NCI-H82 treated with DMSO at 0.1 percent for 48 hours (cell line): ENCODE measurements around the gene TXNDC15.
"Not testable (repeated sequence)": the region's sequence is repeated elsewhere in the genome, so short reads cannot be mapped to it uniquely, and the experiment has no call there.

Experiments
- DNase-seq: peaks from one replicate; lab custom pipeline; 2025; ENCODE audit not compliant: unreplicated experiment; lab: John Stamatoyannopoulos, UW

Gene TXNDC15

DNA sequence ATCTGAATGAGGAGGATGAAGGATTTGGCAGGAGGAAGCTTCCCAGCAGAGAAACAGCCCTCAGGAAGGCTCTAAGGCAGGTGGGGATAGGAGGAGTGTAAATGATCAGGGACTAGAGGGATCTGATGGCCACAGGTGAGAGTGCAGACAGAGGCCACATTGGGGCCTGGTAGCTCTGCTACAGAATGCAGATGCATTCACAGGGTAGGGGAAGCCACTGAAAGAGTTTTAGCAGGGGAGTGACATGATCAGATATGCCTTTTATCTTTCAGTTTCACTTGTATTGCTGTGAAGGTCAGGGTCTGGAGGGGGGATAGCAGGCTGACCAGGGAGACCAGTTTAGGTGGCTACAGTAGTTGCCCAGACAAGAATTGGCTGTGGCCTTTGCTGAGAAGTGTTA is 3.0 kb downstream of the TXNDC15 start:
- no peak for DNase-seq

DNA sequence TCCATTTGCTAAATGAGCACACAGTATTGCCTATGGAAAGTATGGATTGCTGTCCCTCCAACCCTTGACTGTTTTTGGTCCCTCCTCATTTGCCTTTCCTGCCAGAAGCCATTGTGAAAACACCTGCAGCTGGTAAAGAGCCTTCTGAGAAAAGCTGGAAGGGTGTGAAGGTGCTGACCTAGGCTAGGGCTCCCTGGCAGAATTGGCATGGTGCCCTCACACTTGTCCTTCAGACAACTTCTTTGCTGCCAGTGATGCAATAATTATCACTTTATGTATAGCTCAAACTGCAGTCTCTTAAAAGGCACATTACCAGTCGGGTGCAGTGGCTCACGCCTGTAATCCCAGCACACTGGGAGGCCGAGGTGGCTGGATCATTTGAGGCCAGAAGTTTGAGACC is 4.2 kb downstream of the TXNDC15 start:
- no peak for DNase-seq

DNA sequence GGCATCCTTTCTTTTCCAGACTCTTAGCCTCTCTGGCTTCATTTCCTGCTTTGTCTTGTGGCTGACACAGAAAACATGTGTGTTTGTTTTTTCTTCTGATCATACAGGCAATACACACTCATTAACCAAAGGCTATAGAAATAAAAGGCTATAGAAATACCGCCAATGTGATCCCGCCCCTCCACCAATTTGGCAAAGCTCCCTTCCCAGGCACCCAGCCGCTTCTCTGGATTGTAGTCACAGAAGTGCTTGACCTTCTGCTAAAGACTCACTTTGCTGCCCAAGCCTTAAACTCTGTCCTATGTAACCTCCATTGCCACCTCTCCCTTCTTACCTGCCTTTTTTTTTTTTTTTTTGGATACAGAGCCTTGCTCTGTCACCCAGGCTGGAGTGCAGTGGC is 5.3 kb downstream of the TXNDC15 start:
- DNase-seq, result no peak

DNA sequence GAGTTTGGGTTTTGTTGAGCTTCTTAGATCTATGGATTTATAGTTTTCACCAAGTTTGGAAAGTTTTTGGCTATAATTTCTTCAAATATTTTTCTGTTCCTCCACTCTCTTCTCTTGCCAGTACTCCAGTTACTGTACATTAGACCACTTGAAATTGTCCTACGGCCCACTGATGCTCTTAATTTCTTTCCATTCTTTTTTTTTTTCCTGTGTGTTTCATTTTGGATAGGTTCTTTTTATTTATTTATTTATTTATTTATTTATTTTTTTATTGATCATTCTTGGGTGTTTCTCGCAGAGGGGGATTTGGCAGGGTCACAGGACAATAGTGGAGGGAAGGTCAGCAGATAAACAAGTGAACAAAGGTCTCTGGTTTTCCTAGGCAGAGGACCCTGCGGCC is 6.8 kb downstream of the TXNDC15 start:
- not testable (repeated sequence) for DNase-seq

DNA sequence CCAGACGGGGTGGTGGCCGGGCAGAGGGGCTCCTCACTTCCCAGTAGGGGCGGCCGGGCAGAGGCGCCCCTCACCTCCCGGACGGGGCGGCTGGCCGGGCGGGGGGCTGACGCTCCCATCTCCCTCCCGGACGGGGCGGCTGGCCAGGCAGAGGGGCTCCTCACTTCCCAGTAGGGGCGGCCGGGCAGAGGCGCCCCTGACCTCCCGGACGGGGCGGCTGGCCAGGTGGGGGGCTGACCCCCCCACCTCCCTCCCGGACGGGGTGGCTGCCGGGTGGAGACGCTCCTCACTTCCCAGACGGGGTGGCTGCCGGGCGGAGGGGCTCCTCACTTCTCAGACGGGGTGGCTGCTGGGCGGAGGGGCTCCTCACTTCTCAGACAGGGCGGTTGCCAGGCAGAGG is 7.5 kb downstream of the TXNDC15 start:
- DNase-seq, result not testable (repeated sequence)

DNA sequence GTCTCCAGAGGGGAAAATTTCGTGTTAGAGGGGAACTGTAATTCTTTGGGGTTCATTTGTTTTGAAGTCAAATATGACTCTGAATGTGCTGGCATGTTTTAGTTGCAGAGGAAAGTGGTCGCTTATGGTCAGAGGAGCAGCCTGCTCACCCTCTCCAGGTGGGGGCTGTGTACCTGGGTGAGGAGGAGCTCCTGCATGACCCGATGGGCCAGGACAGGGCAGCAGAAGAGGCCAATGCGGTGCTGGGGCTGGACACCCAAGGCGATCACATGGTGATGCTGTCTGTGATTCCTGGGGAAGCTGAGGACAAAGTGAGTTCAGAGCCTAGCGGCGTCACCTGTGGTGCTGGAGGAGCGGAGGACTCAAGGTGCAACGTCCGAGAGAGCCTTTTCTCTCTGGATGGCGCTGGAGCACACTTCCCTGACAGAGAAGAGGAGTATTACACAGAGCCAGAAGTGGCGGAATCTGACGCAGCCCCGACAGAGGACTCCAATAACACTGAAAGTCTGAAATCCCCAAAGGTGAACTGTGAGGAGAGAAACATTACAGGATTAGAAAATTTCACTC is 13.5 kb downstream of the TXNDC15 start:
- no peak for DNase-seq

DNA sequence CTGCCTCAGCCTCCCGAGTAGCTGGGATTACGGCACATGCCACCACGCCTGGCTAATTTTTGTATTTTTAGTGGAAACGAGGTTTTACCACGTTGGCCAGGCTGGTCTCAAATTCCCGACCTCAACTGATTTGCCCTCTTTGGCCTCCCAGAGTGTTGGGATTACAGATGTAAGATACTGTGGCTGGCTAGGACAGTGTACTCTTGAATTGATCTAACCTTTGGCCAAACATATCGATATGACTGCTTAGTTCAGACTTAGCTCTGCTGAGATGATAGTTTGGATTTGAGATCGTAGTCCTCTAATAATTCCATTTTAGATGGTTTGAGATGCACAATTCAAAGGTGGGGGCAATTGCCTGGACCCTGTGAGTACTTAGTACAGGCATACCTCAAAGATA is 15.2 kb downstream of the TXNDC15 start:
- no peak for DNase-seq

DNA sequence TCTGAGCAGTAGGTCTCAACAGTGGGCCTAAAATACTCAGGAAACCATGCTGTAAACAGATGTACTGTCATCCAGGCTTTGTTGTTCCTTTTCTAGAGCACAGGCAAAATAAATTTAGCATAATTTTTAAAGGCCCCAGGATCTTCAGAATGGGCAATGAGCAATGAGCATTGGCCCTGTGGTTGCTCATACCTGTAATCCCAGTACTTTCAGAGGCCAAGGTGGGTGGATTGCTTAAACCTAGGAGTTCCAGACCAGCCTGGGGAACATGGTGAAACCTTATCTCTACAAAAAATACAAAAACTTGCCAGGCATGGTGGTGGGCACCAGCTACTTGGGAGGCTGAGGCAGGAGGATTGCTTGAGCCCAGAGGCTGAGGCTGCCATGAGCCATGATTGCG is 17.3 kb downstream of the TXNDC15 start:
- no peak for DNase-seq

DNA sequence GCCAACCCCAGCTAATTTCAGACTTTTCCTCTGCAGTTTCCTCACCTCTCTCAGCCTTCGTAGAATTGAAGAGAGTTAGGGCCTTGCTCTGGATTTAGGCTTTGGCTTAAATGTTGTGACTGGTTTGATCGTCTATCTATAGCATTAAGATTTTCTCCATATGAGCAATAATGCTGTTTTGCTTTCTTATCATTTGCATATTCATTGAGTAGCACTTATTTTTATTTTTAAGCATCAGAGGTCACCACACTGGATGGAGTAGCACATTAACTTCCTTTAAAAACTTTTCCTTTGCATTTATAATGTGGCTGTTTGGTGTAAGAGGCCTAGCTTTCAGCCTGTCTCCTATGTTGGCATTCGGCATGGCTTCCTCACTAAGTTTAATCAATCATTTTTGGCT is 18.1 kb downstream of the TXNDC15 start:
- DNase-seq, result no peak

DNA sequence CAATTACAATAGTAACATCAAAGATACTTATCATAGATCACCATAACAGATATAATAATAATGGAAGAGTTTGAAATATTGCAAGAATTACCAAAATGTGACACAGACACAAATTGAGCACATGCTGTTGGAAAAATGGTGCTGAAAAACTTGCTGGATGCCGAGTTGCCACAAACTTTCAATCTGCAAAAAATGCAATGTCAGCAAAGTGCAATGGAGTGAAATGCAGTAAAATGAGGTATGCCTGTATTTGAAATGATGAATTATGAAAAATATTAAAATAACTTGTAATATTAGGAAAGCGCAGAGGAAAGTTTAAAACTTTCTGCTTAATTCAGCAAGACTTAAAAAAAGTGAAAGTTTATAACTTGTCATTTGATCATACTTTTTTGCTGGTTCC is 18.8 kb downstream of the TXNDC15 start:
- DNase-seq, result no peak

DNA sequence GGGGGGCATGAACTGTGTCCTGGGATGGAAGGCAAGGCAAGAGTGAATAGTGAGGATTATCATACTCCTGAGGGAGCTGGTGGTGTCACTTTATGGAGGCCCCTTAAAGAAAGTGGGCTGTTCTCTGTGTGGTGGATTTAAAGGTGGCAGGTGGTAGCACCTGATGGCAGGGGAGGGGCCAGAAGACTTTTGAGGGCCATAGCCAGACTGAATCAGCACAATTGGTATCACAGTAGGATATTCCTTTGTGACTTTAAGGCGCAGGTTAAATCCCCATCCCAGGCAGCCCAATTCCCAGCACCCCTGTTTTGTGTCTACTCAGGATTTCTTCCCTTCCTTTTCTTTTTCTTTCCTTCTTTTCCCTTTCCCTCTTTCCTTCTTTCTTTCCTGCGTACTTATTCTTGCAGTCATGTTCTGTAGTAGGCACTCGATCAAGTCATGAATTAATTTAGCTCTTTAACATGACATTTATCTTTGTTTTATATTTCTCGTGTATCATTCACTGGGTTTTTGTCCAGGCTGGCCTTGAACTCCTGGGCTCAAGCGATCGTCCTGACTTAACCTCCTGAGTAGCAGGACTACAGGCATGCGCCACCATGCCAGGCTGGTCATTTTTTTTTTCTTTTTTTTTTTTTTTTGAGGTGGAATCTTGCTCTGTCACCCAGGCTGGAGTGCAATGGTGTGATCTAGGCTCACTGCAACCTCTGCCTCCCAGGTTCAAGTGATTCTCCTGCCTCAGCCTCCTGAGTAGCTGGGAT is 19.8 kb downstream of the TXNDC15 start:
- DNase-seq, result no peak

DNA sequence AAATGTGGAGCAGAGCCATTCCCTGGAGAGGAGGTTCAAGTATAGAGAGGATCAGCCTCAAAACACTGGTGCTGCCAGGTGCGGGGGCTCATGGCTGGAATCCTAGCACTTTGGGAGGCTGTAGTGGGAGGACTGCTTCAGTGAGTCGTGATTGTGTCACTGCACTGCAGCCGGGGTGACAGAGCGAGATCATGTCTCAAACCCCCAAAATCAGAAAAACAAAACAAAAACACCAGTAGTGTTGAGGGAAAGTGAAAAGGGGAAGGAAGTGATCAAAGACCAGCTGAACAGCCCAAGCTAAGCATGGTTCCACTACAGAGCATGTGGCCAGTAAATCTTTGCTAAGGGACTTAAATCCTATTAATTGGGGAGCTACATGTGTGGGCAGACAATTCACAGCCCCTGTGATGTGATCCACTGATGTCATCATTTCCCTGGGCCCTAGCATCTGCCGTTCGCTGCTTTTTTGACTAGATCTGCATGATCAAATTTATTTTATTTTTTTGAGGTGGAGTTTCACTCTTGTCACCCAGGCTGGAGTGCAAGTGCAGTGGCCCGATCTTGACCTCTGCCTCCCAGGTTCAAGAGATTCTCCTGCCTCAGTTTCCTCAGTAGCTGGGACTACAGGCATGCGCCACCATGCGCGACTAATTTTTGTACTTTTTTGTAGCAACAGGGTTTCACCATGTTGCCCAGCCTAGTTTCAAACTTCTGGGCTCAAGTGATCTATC is 28.1 kb downstream of the TXNDC15 start:
- DNase-seq, result peak; percentile 68

DNA sequence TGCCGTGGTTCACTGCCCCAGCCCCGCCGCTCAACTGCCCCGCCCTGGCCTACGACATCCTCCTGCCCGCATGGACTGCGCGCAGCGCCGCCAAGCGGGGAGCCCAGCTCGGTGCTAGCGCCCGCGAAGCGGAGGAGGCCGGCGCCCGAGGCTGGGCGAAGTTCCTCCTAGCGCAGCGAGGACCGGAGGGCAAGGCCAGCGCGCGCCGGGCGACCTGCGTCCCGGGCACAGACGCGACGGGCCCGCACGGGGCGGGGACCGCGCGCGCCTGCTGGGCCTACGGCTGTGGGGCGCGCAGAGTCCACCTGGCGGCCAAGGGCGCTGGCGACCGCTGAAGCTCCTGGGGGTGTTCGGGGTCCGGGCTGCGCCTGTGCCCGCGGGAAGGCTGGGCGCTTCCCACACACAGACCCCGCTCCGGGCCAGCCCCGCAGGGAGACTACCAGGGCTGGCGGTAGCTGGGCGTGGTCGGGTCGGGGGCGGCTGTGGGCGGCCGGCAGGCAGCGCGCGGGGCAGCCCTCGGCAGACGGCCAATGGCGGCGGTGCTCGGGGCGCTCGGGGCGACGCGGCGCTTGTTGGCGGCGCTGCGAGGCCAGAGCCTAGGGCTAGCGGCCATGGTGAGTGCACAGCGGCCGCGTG is 30.6 kb downstream of the TXNDC15 start, which contains the start of gene PCBD2:
Gene PCBD2 (plus strand): TSS at position 522 of the 636 bp plus-strand sequence. CDS start 9 bp downstream, at position 531.
- DNase-seq, result peak; percentile 62

DNA sequence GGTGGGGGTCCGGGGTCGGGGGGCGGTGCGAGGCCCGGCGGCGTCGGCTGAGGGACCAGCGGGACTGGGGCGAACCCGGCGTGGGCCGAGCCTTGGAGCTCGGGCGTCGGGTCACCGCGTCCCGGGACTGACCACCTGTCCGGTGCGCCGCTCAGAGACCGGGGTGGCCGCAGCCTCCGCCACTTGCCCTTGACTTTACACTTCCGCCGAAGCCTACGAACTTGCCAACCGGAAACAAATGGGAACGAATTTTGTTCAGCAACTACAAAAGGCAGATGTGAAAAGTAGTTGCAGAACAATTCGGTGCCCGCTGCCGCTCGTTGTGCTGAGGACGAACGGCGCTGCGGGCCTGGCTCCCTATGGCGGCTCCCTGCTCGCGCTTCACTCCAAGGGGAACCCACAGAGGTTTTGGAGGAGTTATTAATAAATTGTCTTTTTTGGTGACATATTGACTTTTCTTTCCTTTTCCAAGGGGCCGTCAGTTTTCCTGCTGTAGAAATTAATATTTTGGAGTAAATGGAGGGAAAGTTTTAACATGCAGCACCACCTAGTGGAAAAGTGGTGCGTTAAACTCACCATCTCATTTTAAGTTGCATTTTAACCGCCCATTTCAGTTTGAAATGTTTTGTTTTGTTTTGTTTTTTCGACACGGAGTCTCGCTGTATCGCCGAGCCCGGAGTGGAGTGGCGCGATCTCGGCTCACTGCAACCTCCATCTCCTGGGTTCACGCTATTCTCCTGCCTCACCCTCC is 31.2 kb downstream of the TXNDC15 start:
- peak; percentile 15 for DNase-seq

DNA sequence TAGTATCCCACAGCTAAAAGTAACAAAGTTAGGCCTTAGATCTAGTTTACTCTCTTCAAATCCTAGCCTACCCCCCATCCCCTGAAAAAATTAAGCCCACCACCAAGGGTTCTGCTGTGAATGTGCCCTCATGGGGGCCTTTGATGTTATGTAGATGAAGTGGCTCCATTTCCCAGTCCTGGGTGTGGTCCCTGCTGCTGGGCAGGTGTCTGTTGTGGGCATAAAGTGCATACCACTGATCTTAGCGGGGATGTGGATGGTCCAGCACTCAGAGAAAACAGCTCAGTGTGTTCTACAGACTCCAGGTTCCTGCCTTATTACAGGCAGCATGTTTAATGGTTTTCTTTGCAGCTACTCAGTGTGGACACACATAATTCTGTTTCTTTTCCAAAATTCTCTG is 32.6 kb downstream of the TXNDC15 start:
- DNase-seq, result no peak

DNA sequence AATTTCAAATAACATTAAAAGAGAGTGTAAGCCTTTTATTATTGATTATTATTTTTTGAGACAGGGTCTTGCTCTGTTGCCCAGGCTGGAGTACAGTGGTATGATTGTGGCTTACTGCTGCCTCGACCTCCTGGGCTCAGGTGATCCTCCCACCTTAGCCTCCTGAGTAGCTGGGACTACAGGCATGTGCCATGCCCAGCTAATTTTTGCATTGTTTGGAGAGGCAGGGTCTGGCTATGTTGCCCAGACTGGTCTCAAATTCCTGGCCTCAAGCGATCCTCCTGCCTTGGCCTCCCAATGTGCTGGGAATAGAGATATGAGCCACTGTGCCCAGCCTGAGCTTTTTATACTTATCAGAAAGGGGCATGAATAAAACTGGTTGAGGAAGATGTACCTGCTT is 36.6 kb downstream of the TXNDC15 start:
- DNase-seq, result not testable (repeated sequence)

DNA sequence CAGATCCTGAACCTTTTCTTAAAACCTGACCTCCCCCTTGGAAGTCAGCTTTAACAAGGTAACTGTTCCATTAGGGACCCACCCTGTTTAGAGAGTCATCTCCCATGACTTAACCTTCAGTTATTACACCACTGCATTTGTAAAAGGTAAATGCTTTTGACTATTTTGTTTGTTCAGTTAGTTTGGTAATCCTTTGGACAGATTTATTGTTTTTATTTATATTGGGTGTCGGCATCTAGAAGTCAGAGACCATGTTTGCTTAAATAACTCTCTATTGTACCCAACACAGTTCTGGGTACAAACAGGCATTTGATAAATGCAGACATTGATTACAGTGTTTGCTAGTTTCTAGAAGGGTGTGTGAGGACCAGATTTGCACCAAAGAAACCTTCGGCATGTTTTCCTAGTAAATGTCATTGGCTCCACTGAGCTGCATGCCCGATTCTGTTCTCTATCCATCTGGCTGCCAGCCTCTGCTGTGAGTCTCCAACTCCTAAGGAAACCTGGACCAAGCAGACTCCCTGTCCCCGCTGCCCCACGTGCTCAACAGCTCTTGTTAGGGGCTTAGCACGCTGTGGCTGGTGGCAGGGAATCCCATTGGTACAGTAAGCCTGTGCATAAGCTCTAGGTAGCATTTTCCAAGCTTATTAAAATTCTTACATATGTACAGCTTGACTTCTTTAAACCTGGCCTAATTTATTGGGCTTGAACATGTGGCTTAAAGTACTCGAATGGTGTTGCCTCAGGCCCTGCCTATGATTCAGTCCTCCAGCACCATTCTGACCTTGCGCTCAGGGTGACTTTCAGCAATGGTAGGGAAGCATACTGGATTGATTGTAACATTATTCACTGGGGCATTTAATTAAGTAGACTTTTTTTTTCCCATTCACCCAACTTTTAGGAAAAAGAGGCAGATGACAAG is 37.4 kb downstream of the TXNDC15 start:
- DNase-seq, result peak; percentile 17

DNA sequence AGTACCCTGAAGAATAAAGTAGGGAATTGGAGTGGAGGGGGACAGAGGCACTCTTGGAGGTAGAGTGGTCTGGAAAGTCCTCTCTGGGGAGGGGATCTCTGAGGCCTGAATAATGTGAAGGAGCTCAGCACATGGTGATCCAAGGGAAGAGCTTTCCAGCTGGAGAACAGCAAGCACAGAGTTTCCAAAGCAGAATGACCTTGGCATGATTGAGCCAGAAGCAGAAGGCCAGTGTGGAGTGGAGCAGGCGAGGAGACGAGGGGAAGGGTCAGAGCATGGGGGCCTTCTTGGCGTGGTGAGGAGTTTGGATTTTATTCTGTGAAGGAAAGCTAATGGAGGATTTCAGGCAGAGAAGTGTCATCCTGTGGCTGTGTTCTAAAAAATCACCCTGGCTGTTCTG is 39.1 kb downstream of the TXNDC15 start:
- DNase-seq, result no peak

DNA sequence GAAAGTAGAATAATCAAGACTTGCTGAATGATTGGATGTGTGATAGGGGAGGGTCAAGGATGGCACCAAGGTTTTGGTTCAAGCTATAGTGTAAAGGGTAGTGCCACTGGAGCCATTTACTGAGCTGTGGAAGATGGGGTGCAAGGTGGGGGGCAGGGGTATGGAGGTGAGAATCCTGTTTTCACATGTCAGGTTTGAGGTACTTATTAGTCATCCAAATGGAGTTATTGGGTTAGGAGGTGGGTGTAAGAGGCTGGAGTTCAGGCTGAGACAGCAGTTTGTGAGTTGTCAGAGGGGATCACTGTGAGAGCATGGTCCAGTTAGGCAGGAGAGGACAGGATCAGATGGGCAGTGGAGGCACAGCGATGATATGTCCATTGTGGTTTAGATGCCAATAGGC is 39.6 kb downstream of the TXNDC15 start:
- DNase-seq, result no peak
